Muscle of leg (tissue), 11 donors: ENCODE results near the gene CDC14B. TPM values are rescaled to one million over a fixed set of nuclear protein-coding genes. Genes with fewer than 3 reads are reported as not detected.
"Not testable (repeated sequence)": the region's sequence is repeated elsewhere in the genome, so short reads cannot be mapped to it uniquely, and the experiment has no call there.

Experiments
- DNase-seq: peaks from one replicate; pipeline ENCODE4 v3.0.0; 2013
- H3K27ac ChIP-seq: one replicate; pipeline ENCODE4 v1.5.1; 2013; ENCODE audit warnings: mild to moderate bottlenecking, low read length, control low read depth
- H3K27me3 ChIP-seq: one replicate; pipeline ENCODE4 v1.6.1; 2013; ENCODE audit warnings: low read length; ENCODE audit not compliant: control insufficient read depth, insufficient read depth
- H3K36me3 ChIP-seq: one replicate; pipeline ENCODE4 v1.6.1; 2013; ENCODE audit warnings: low read length; ENCODE audit not compliant: control insufficient read depth, insufficient read depth
- H3K4me1 ChIP-seq: one replicate; pipeline ENCODE4 v1.6.1; 2013; ENCODE audit warnings: low read length; ENCODE audit not compliant: control insufficient read depth, insufficient read depth
- H3K4me3 ChIP-seq: one replicate; pipeline ENCODE4 v1.5.1; 2013; ENCODE audit warnings: low read length, control low read depth
- H3K9me3 ChIP-seq: replicated peaks from 2 replicates; pipeline ENCODE4 v1.6.1; 2013; ENCODE audit warnings: low read depth, low read length; ENCODE audit not compliant: control insufficient read depth
- WGBS: methylation state at CpG from one replicate; pipeline ENCODE4 v1.1.5; 2013; ENCODE audit warnings: missing lambda C conversion rate; ENCODE audit not compliant: insufficient coverage; 5-methylcytosine and 5-hydroxymethylcytosine counted together
- polyA plus RNA-seq, 8 donors: library from polyadenylated mRNA; unstranded; fragments of 120-200 nt; gene quantifications; one replicate each; pipeline versions ENCODE4 v1.2.1 to v1.2.3, GENCODE V29; 2013; ENCODE audit warnings: inconsistent platforms in 1 of 8, low replicate concordance in 1 of 8; ENCODE audit not compliant: insufficient read length in 8 of 8, insufficient read depth in 1 of 8
- total RNA-seq: library from RNA; stranded (reverse); fragments of 120-200 nt; gene quantifications from one replicate; pipeline ENCODE4 v1.2.4, GENCODE V29; 2013

Gene CDC14B
- total and polyA plus RNA-seq, 9 donors: 12.9 to 19.0 (median 14.7) TPM

- H3K27me3 ChIP-seq, H3K27ac ChIP-seq, DNase-seq, H3K4me3 ChIP-seq, H3K36me3 ChIP-seq, H3K9me3 ChIP-seq, H3K4me1 ChIP-seq: not testable (repeated sequence)
- 80% methylated on average over 1 of the region's 8 CpGs for WGBS
Measured at GRCh38 chr9:96633579-96633978, 13.9 kb upstream of the CDC14B start.

GRCh38 chr9:96626912-96627311, 7.3 kb upstream of the CDC14B start:
- no peak for DNase-seq
- H3K4me1 ChIP-seq: no peaks in the 10 kb centered on the region
- H3K27me3 ChIP-seq: peaks cover 4% of the 10 kb centered on the region
- no peak overlapping the region for H3K27ac ChIP-seq
- no peak overlapping the region for H3K4me3 ChIP-seq
- 100% methylated on average over 1 of the region's 6 CpGs for WGBS
- no peaks in the 10 kb centered on the region for H3K36me3 ChIP-seq
- H3K9me3 ChIP-seq: no peaks in the 10 kb centered on the region

- no peak for DNase-seq
- no peak overlapping the region for H3K4me3 ChIP-seq
- H3K4me1 ChIP-seq: peaks cover 6% of the 10 kb centered on the region
- WGBS: 8% methylated on average over 1 of the region's 4 CpGs
- H3K27me3 ChIP-seq: peaks cover 6% of the 10 kb centered on the region
- no peaks in the 10 kb centered on the region for H3K9me3 ChIP-seq
- no peak overlapping the region for H3K27ac ChIP-seq
- H3K36me3 ChIP-seq: no peaks in the 10 kb centered on the region
Measured at GRCh38 chr9:96621618-96622017, 2.0 kb upstream of the CDC14B start.

GRCh38 chr9:96620832-96621269, 1.2 kb upstream of the CDC14B start:
- DNase-seq: no peak
- Histone ChIP-seq H3K27ac (no peak overlapping the region), H3K36me3 (no peaks in the 10 kb centered on the region), H3K9me3 (no peaks in the 10 kb centered on the region), H3K4me3 (no peak overlapping the region), H3K27me3 (peaks cover 6% of the 10 kb centered on the region), H3K4me1 (peaks cover 6% of the 10 kb centered on the region)
- WGBS: 15% methylated on average over 6 of the region's 7 CpGs

GRCh38 chr9:96620181-96620514, 505 bp upstream of the CDC14B start:
- Histone ChIP-seq H3K4me3 (peak overlapping the region; percentile 50), H3K27me3 (peaks cover 6% of the 10 kb centered on the region), H3K27ac (peak overlapping the region; percentile 55), H3K36me3 (no peaks in the 10 kb centered on the region), H3K4me1 (peaks cover 6% of the 10 kb centered on the region), H3K9me3 (no peaks in the 10 kb centered on the region)
- no CpG with 5 or more reads among the region's 11 CpGs for WGBS
- DNase-seq: no peak

- peaks cover 6% of the 10 kb centered on the region for H3K27me3 ChIP-seq
- no peaks in the 10 kb centered on the region for H3K36me3 ChIP-seq
- peak overlapping the region; percentile 67 for H3K4me3 ChIP-seq
- no peaks in the 10 kb centered on the region for H3K9me3 ChIP-seq
- peaks cover 6% of the 10 kb centered on the region for H3K4me1 ChIP-seq
- no peak for DNase-seq
- under 1% methylated on average over 54 of the region's 54 CpGs for whole genome bisulfite sequencing
- H3K27ac ChIP-seq: peak overlapping the region; percentile 92
Measured at GRCh38 chr9:96619124-96619465, 548 bp downstream of the CDC14B start.

GRCh38 chr9:96618209-96619123, 1.2 kb downstream of the CDC14B start:
- Histone ChIP-seq H3K36me3 (no peaks in the 10 kb centered on the region), H3K27me3 (peaks cover 6% of the 10 kb centered on the region), H3K9me3 (no peaks in the 10 kb centered on the region), H3K4me1 (peaks cover 6% of the 10 kb centered on the region), H3K4me3 (peak overlapping the region; percentile 67), H3K27ac (peak overlapping the region; percentile 92)
- DNase-seq: peak; percentile 82
- WGBS: 3% methylated on average over 66 of the region's 69 CpGs

- Histone ChIP-seq H3K27ac (peak overlapping the region; percentile 92), H3K36me3 (no peaks in the 10 kb centered on the region), H3K4me1 (peaks cover 8% of the 10 kb centered on the region), H3K4me3 (peak overlapping the region; percentile 67), H3K9me3 (no peaks in the 10 kb centered on the region), H3K27me3 (peaks cover 6% of the 10 kb centered on the region)
- no peak for DNase-seq
- 37% methylated on average over 17 of the region's 22 CpGs for WGBS
Measured at GRCh38 chr9:96617439-96618185, 2.0 kb downstream of the CDC14B start.

- Histone ChIP-seq H3K4me1 (peaks cover 13% of the 10 kb centered on the region), H3K4me3 (no peak overlapping the region), H3K36me3 (no peaks in the 10 kb centered on the region), H3K27ac (no peak overlapping the region), H3K27me3 (peaks cover 6% of the 10 kb centered on the region), H3K9me3 (no peaks in the 10 kb centered on the region)
- WGBS: no CpG with 5 or more reads among the region's 7 CpGs
- DNase-seq: no peak
Measured at GRCh38 chr9:96616817-96617438, 2.7 kb downstream of the CDC14B start.

- H3K4me1 ChIP-seq: peaks cover 13% of the 10 kb centered on the region
- DNase-seq: no peak
- H3K36me3 ChIP-seq: no peaks in the 10 kb centered on the region
- peaks cover 6% of the 10 kb centered on the region for H3K27me3 ChIP-seq
- no peaks in the 10 kb centered on the region for H3K9me3 ChIP-seq
- WGBS: 83% methylated on average over 2 of the region's 6 CpGs
- no peak overlapping the region for H3K27ac ChIP-seq
- no peak overlapping the region for H3K4me3 ChIP-seq
Measured at GRCh38 chr9:96615411-96615810, 4.2 kb downstream of the CDC14B start.
